Suppressor macrophage treated with lipopolysaccharide for 4 hours (primary cell): ENCODE measurements around the gene MPND.

Experiments used
- DNase-seq: peaks from one replicate; pipeline ENCODE4 v3.0.0-alpha.2; 2020

MPND gene

DNA sequence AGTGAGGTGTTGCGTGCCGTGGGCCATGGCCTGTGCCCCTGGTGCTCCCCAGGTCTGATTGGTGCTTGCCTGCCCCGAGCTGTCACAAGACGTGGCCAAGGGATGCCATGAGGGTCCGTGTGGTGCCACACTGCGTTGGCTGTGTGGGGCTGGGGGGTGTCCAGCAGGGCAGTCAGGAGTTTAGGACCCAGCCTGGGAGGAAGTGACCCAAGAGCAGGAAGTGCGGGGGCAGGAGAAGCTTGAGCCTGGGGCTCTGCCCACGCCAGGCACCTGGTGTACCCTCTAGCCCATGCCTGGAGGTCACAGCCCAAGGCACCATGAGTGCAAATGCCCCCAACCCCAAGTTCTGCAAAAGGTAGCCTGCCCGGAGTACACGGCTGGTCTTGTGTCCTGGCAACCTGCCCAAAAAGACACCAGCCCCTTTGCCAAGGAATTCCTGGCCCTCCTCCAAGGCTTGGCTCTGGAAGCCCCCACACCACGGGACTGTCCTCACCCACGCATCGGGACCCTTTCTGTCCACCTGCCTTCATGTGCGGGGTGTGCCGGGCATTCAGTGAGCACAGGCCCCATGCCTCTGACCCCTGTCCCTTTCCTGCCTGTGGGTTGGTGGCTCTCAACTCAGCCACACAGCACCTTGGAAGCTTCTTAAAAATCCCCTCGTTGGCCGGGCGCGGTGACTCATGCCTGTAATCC lies 24.9 kb downstream of the MPND start:
- DNase-seq: peak; percentile 27

DNA sequence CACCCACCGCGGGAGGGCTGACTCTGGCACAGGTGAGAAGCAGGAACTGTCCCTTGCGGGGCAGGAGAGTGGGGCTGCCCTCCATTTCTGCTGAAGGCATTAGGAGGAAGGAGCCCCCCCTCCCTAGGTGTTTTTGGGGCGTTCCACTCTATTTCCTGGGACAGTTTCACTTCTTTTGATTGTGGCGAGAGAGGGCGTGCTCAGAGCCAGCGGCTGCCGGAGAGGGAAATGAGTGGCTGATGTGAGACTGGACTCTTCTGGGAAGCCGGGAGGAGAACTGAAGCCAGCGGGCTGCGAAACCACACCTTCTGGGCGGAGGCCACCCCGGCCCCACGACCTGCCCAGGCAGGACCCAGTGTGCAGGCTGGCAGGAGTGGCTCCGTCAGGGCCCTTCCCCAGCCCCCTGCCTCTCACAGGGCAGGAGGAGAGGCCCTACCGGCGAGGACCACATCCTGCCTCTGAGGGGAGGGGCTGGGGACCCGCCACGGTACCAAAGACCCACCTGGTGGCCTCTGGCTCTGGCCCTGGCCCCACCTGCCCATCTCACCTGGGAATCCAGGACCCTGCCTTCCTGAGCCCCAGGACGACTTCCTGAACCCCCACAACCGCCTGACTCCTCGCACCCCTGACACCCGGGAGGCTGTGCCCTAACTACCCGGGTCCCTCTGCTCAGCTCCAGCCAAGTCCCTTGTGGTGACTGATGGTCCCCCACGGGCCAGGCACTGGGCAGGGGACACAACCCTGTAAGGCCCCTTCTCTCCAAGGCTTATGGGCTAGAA lies 25.9 kb downstream of the MPND start:
- peak; percentile 90 for DNase-seq

DNA sequence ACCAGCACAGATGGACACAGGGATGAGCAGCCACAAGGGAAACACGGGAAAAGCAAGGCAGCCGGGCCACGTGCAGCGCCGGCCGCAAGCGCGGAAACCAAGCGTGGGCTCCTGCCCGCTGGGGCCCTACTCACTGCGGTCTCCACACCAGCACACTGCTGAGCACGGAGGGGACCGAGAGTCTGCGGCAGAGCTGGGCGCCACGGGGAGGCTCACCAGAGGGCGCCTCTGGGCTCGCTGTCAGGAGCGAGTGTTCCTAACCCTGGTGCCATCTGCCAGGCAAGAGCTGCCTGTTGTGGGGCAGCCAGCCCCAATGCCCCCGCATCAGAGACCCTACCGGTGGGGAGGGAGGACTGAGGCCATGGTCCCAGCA lies 26.5 kb downstream of the MPND start:
- peak; percentile 84 for DNase-seq

DNA sequence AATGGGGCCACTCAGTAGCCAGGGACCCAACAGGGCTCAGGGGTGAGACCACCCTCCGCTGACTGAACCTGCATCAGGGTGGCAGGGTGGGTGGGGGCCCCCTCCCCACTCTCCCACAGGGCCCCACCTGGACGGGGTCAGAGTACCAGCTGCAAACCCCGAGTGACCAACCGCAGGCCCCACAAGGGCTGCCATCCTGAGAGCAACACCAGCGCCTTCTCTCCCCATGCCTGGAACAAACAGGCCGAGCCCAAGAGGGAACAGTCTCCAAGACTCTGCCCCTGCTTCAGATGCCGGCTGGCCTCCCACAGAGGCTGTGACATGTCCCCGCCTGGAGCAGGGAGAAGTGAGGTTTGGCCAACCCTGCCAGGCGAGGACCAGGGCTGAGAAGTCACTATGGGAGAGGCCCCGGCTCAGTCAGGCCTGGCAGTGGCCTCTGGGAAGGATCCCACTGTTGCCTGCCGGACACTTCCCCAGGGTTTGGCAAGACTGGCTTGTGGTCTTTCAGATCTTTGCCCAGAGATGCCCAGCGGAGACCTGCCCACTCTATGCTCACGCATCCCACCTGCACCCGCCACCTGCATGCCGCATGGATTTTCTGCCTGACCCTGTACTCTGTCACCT lies 27.2 kb downstream of the MPND start:
- DNase-seq: no peak

DNA sequence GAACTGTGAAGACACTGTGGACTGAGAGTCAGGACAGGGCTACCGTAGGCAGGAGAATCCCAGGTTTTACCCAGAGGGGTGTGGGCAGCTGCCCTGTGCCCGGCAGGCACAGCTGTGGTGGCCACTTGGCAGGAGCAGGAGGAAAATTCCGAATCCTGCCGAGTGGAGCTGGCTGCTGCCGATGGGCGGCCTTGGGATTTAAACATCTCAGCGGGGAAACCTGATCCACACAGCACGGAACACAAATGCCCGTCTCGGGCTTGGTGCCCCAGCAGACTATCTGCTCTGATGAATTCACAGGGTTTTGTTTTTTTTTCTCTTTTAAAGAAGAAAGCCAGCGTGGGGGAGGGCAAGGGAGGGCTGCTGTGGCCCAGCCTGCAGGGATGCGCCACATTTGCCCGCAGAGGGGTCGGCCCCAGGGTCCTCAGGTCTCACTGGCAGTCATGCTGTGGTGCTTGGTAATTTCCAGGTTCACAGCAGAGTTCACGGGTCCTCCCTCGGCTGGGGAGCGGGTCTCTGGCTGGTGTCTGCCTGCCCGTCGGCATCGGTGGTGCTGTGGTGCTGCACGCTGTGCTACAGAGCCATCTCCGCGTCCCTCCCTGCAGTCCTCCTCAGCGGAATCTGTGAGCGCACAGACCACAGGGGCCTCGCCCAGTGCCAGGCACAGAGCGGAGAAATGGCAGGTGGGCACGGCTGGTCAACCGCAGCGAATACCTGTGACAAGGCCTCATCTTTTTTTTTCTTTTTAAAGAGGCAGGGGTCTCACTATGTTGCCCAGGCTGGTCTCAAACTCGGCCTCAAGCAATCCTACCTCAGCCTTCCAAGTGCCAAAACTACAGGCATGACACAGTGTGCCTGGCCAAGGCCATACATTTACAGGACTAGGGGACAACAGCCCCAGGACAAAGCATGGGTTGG lies 28.1 kb downstream of the MPND start:
- DNase-seq: no peak

DNA sequence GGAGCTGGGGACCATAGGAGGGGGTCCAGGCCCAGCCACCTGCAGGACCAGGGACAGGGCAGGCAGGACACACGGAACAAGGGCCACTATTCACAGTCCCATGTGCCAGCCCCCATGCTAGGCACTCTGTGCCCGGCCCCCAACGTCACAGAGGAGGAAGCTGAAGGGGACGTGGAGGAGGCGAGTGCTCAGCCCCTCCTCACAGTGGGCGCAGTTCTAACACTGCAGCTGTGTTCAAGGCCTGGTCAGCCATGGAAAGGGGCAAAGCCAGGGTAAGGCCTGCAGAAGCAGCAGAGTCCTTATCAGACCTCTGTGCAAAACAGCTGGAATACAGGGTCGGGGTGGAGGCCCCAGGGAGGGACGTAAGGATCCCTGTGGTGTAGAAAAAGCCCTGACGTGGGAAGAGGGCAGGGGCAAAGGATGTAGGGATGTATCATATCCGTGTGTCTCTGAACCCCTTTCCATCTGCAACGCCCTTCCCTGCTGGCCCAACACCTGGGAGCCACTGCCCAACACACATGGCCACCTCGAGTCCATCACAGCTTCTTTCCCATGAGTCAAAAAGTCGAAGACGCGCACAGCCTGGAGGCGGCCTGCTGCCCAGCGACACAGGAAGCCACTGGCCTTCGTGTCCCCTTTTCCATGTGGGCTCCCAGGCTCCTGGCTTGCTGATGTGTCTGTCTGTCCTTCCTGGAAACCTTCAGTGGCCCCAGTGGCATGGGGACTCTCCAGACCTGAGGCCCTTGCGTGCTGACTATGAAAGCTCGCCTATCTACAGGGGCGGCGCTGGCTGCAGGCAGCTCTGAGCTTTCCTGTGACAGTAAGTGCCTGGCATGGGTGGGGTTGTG lies 29.0 kb downstream of the MPND start:
- DNase-seq: no peak

DNA sequence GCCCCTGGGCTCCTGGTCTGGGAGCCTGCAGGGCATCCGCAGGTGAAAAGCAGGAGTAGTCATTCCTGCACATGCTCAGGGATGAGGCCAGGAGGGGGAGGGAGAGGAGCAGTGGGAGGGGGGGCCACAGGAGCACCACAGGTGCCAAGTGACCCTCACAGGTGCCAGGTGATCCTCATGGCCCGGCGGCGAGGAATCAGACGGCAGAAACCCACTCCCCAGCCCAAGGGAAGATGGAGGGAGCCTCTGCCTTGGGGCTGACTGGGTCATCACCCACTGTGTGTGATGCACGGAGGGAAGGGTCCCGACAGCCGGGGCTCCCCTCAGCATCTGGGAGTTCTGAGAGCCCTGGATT lies 29.6 kb downstream of the MPND start:
- no peak for DNase-seq

DNA sequence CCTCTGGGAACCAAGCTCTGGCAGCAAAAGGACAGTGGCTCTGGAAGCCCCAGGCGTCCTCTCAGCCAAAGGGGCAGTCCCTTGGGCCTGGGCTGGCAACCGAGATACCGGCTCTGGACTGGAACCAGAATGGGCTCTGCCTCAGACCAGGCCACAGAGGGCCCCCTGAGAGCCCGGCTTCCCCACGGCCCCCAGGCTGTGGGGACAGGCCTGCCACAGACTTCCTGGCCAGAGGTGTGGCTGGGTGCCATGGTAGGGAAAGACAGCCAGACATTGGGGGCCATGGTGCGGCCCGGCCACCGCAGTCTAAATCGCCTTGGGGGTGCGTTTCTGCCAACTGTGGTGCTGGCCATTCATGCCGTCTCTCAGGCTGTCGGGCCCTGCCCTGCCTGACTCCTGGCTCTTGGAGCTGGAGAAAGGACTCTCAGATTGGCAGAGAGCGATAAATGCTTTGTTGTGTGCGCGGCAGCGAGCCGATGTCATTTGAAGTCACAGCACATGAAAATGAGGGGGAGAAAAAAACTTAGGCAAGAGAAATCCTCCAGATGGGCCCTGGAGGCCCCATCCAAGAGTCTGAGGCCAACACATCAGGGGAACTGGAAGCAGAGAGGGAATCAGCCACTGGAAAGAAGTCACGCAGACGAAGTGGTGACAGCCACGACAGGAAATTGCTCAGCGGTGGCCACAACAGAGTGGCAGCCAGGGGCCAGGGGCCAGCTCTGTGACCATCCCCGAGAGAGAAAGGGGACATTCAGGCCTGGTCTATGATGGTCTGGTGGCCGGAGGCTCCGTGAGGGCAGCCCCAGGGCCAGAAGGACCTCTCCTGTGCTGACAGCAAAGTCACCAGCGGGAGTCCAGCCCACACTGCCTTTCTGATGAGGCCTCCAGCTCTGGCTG lies 30.5 kb downstream of the MPND start:
- DNase-seq: peak; percentile 70

DNA sequence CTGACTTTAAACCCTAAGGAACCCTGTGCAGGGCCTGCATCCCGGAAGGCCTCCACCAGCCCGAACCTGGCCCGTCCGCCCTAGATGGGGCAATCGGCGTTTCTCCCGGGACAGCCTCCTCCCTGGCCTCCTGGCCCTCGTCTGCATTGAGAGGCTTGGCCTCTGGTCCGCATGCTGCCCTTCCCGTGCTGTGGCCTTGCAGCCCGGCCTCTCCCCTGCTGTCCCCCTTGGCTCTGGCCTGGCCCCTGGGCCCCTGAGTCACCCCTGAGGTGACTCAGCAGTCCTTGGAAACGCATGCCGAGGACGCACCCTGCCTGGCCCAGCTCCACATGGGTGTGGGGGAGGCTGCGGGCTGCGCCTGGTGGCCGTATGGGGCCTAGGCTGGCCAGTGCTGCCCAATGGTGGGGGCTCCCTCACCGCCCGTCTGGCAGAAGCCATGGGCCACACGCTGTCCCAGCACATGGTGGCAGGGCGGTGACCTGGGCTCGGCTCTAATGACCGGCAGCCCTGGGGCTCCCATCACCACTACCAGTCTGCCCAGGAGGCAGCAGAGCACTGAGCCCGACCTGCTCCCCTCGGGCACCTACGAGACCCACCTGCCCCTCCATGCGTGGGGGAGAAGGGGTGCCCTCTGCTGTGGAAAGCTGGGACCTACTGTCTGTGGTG lies 31.3 kb downstream of the MPND start:
- DNase-seq: peak; percentile 89

DNA sequence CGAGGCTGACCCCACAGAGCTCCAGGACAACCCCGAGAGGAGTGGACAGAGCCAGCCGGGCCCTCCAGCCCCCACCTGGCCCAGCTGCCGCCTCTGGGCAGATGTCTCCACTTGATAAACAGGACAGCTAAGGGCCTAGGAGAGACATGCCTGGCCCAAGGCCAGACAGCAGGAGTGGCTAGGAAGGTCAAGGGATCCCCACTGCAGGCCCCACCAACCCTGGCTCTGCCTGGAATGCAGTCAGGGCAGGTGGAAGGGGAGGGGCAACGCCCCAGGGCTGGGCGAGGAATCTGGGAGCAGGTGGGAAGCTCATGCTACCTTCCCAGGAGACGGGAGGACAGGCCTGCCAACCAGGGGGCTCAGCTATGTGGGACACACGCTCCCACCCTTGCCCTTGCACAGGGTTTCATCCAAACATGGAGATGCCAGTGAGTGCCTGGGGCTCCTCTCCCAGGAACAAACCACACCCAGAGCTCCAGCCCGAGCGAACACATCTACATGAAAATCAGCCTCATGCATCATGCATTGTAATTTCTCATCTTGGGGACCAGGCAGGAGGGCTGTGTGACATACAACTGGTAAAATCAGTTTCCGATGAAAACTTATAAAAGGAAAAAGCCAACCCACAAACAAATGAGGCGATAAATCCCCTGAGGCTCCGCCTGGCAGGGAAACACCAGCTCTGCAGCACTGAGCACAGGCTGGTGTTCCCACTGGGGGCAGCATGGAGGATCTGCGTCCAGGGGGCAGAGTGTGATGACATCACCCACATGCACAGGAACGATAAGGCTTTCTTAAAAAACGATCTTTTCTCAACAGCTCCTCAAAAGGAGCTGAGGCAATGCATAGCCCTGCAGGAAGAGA lies 32.0 kb downstream of the MPND start:
- DNase-seq: peak; percentile 46

DNA sequence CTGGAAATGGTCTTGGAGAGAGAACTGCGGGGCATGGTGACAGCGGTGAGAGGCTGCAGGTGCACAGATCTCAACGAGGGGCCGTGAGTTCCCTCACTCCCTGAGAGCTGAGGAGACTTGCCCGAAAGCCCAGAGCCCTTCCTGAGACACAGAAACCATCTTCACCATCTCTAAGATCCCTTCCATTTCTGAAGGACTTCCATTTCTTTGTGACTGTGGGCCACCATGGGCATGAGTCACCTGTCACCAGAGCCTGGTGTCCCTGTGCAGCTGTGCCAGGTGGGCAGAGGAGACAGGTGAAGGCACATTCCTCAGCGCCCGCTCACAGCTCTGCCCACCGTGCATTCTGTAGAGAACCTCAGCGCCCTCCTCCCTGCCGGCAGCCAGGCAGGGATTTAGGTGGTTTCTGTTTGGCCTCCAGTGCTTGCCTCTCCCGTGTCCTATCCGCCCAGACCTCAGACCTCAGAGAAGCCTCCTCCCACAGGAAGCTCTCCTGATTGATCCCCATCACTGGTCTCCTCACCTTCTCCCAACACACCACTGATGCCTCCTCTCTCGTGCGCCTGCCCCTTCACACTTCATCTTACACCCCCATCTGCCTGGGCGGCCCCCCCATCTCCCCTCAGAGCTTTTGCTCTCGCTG lies 32.8 kb downstream of the MPND start:
- no peak for DNase-seq

DNA sequence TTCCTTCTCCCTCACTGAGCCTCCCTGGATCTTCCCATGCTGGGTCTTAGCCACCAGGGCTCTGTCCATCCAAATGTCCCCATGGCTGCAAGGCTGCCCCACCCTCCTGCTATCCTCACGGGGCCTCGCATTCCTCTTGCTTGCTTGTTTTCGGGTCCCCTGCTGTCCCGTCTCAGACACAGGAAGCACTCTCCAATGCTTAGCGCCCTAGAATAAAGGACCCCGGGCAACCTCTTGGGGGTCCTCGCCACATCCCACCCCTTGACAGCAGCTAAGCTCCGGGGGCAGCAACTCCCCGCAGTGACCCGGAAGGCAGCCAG lies 33.3 kb downstream of the MPND start:
- DNase-seq: no peak

DNA sequence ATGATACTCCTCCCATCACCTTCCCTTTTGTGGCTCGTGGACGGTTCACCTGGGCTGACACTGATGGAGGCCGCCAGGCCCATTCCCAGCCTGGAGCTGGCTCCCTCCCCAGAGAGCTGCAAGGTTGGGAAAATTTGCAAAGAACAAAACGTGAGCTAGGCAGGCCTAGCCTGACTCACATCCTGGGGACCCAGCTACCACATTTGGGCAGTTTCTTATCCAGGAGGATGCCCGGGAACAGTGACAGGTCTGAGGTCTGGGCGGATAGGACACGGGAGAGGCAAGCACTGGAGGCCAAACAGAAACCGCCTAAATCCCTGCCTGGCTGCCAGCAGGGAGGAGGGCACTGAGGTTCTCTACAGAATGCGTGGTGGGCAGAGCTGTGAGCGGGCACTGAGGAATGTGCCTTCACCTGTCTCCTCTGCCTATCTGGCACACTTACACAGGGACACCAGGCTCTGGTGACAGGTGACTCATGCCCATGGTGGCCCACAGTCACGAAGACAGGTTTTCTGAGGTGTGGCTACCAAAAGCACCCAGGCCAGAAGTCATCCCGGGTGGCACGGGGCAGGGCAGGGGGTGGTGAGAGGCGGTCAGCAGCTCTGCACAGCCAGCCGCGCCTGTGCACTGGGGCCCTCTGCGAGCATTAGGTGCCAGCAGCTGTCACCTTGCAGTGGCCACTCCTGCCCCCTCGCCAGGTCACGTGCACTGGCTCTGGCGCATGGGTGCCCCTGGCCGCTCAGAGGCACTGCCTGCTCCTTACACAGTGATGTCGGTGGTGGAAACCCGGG lies 33.8 kb downstream of the MPND start:
- no peak for DNase-seq

DNA sequence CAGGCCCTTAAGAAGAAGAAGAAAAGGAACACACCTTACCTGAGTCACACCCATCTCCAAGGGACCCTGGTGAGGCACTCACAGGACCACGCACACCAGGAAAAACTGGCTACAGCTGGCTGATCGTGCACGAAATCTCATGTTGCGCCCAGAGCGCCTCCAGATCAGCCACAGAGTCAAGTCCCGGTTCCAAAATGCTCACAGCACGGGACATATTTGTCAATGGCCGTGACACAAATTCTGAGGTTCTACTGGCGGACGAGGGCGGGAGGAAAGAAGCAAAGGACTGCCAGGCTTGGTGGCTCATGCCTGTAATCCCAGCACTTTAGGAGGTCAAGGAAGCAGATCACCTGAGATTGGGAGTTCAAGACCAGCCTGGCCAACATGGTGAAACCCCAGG lies 35.5 kb downstream of the MPND start:
- DNase-seq: no peak

DNA sequence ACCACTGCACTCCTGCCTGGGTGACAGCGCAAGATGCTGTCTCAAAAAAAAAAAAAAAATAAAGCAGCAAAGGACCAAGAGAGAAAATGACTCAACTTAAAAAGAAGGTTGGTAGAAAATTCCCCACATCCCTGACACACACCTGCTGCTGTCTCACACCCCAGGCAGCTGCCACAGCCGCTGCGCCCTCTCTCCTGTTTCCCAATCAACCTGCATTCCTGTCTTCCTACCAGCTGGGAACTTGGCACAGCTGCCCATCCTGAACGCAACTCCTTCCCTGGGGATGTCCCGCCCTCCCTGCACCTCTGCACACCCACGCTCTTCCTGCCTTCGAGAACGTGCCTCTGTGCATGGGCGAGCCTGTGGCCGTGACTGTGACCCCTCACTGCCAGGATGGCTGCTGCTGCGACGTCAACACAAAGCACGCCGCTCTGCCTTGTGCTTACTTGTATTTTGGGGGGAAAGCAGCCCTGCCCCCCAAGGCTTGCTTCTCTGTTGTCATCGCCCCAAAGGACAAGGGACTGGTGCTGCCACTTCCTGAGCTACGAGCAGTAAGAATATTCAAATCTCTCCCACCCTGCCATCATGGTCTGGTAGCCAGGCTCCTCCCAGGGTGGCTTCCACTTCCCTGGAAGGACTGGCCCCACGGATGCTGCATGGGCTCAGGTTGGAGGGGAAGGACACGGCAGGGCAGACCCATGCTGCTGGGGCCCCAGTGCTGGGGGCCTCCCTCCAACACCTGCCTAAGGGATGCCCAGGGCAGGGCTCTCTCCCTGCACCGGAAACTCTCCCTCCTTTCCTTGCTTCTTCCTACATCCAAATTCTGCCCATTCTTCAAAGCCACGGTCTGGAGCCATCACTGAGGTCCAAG lies 36.3 kb downstream of the MPND start:
- no peak for DNase-seq

DNA sequence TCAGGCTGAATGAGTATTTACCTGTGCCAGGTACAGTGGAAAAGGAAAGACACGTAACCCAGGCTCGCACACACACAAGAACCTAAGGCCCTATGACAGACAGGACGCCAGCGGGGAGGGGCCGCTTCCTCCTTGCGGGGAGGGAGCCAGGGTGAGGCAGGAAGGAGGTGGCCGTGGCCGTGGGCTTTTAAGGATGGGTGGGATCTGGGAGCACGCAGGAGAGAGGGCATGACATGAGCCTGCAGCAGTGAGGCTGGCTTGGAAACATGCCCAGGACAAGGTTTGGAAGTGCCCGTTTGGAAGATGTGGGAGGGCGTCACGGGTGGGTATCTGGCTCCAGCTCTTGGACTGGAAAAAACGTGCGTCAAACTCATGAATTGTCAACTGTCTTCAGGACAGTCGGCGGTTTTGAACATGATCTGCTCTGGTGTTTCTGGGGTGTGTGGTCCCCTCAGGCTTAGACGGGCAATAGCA lies 36.9 kb downstream of the MPND start:
- peak; percentile 44 for DNase-seq
